CD4-positive, alpha-beta T cell (primary cell): Measurements from ENCODE around the gene PODXL. TPM values are rescaled to one million over a fixed set of nuclear protein-coding genes. Genes with fewer than 3 reads are reported as not detected.

Experiments used
- ATAC-seq: fragments of 200-7000 bp; cut with Tn5 transposase; one replicate; pipeline ENCODE4 v1.10.0; 2022; ENCODE audit warnings: mild to moderate bottlenecking; ENCODE audit not compliant: poor library complexity
- CTCF ChIA-PET: fragments of 350-600 bp; sonication (Branson Sonifier 250); formaldehyde crosslinking; loops from one replicate; lab custom pipeline; 2021; ENCODE audit warnings: antibody characterized with exemption, inconsistent platforms; lab: Charles Lee
- POLR2A ChIA-PET: fragments of 350-600 bp; sonication (Branson Sonifier 250); formaldehyde crosslinking; loops from one replicate; lab custom pipeline; 2021; ENCODE audit warnings: antibody characterized with exemption, inconsistent platforms; lab: Charles Lee
- DNase-seq, 14 experiments: peaks; one replicate each; pipeline ENCODE4 v3.0.0-alpha.2; 2013 to 2020; ENCODE audit warnings: mixed read lengths in 2 of 14
- H3K27ac ChIP-seq, 2 donors: one replicate each; pipeline versions ENCODE4 v1.5.1 to v1.7.0; 2013; ENCODE audit warnings: low read length in 2 of 2, low read depth in 1 of 2, mild to moderate bottlenecking in 1 of 2
- H3K27me3 ChIP-seq, 2 experiments: 1 replicate in 1 of 2; 2 replicates in 1 of 2; pipeline versions ENCODE4 v1.6.1 to v1.7.0; 2013; ENCODE audit warnings: low read length in 2 of 2, control low read depth in 1 of 2, mild to moderate bottlenecking in 1 of 2, moderate library complexity in 1 of 2; ENCODE audit not compliant: insufficient read depth in 2 of 2, control insufficient read depth in 1 of 2
- H3K36me3 ChIP-seq: one replicate; pipeline ENCODE4 v1.6.1; 2013; ENCODE audit warnings: low read length, control low read depth; ENCODE audit not compliant: insufficient read depth
- H3K4me1 ChIP-seq: one replicate; pipeline ENCODE4 v1.6.1; 2013; ENCODE audit warnings: low read length, control low read depth; ENCODE audit not compliant: insufficient read depth
- H3K4me3 ChIP-seq: one replicate; pipeline ENCODE4 v1.5.1; 2013; ENCODE audit warnings: mild to moderate bottlenecking, low read length, moderate library complexity
- H3K9me3 ChIP-seq, 2 experiments: 1 replicate in 1 of 2; 2 replicates in 1 of 2; pipeline versions ENCODE4 v1.6.1 to v1.7.0; 2013; ENCODE audit warnings: low read length in 2 of 2, mild to moderate bottlenecking in 2 of 2, control low read depth in 1 of 2, moderate library complexity in 1 of 2; ENCODE audit not compliant: control insufficient read depth in 1 of 2, insufficient read depth in 1 of 2
- H3K27ac Mint-ChIP-seq: one replicate; pipeline ENCODE4 v1.8.0; 2020; ENCODE audit warnings: mixed read lengths
- H3K27me3 Mint-ChIP-seq: one replicate; pipeline ENCODE4 v1.8.0; 2021; ENCODE audit warnings: mixed read lengths
- H3K36me3 Mint-ChIP-seq: one replicate; pipeline ENCODE4 v1.8.0; 2021; ENCODE audit warnings: low read depth, mixed read lengths
- H3K4me1 Mint-ChIP-seq: one replicate; pipeline ENCODE4 v1.8.0; 2021; ENCODE audit warnings: low read depth, mixed read lengths
- H3K4me3 Mint-ChIP-seq: one replicate; pipeline ENCODE4 v1.8.0; 2020; ENCODE audit warnings: mild to moderate bottlenecking, mixed read lengths
- H3K9me3 Mint-ChIP-seq: one replicate; pipeline ENCODE4 v1.8.0; 2020; ENCODE audit warnings: mixed read lengths
- CTCF ChIP-seq: fragments of 200-600 bp; IDR thresholded peaks from one replicate; pipeline ENCODE4 v1.8.0; 2022; ENCODE audit warnings: antibody characterized with exemption, mild to moderate bottlenecking
- intact Hi-C, 2 experiments: fragments of 100-400 bp; cut with DNase I in 1 of 2; cut with micrococcal nuclease in 1 of 2; formaldehyde crosslinking; loops; one replicate each; pipeline versions ENCODE4 v1.15.1 to v1.9.0; 2023 to 2025; cut with DNase I, micrococcal nuclease
- total RNA-seq, 174 experiments: library from RNA in 2 of 174; stranded (reverse) in 2 of 174; gene quantifications; one replicate each; pipeline ENCODE4 v1.2.3 and lab custom pipeline; 2021 to 2026

The PODXL gene
- total RNA-seq, 2 experiments from 2014 or later = 0.16 to 0.47 TPM

- CTCF ChIA-PET = no interaction called here
- Histone ChIP-seq H3K27me3 (no peaks in the 10 kb centered on the region), H3K4me3 (no peak overlapping the region), H3K27ac (no peak overlapping the region), H3K36me3 (no peaks in the 10 kb centered on the region), H3K4me1 (no peaks in the 10 kb centered on the region), H3K9me3 (no peaks in the 10 kb centered on the region)
- POLR2A ChIA-PET = no interaction called here
- H3K27me3 Mint-ChIP-seq = peaks cover 3% of the 10 kb centered on the region
- TF ChIP-seq CTCF = no peak
- H3K27ac Mint-ChIP-seq = no peak overlapping the region
- ATAC-seq (no peak), DNase-seq (no peak)
- intact Hi-C loops = no loop called here
- no peak overlapping the region for H3K4me3 Mint-ChIP-seq
- H3K36me3 Mint-ChIP-seq = no peaks in the 10 kb centered on the region
- no peaks in the 10 kb centered on the region for H3K9me3 Mint-ChIP-seq
- H3K4me1 Mint-ChIP-seq = no peaks in the 10 kb centered on the region
These were observed 12.4 kb downstream of the PODXL start for GRCh38 chr7:131544021-131544420.

- H3K27me3 Mint-ChIP-seq = no peaks in the 10 kb centered on the region
- CTCF ChIA-PET = no interaction called here
- H3K4me3 Mint-ChIP-seq = no peak overlapping the region
- no peak for DNase-seq
- H3K9me3 ChIP-seq = no peaks in the 10 kb centered on the region
- H3K27ac Mint-ChIP-seq = no peak overlapping the region
- H3K9me3 Mint-ChIP-seq = no peaks in the 10 kb centered on the region
- no peaks in the 10 kb centered on the region for H3K36me3 ChIP-seq
- no peak for TF ChIP-seq CTCF
- no peak overlapping the region for H3K4me3 ChIP-seq
- intact Hi-C loops = no loop called here
- H3K4me1 ChIP-seq = no peaks in the 10 kb centered on the region
- H3K27me3 ChIP-seq = no peaks in the 10 kb centered on the region
- ATAC-seq = no peak
- H3K36me3 Mint-ChIP-seq = no peaks in the 10 kb centered on the region
- no peak overlapping the region for H3K27ac ChIP-seq
- H3K4me1 Mint-ChIP-seq = no peaks in the 10 kb centered on the region
- POLR2A ChIA-PET = no interaction called here
These were observed 13.1 kb downstream of the PODXL start for GRCh38 chr7:131543298-131543697.

- Histone ChIP-seq H3K4me3 (no peak overlapping the region), H3K36me3 (no peaks in the 10 kb centered on the region), H3K4me1 (no peaks in the 10 kb centered on the region), H3K9me3 (no peaks in the 10 kb centered on the region), H3K27ac (no peak overlapping the region), H3K27me3 (no peaks in the 10 kb centered on the region)
- H3K27ac Mint-ChIP-seq = no peak overlapping the region
- no peak for DNase-seq
- TF ChIP-seq CTCF = no peak
- no peaks in the 10 kb centered on the region for H3K36me3 Mint-ChIP-seq
- ChIA-PET POLR2A (no interaction called here), CTCF (no interaction called here)
- ATAC-seq = no peak
- H3K9me3 Mint-ChIP-seq = no peaks in the 10 kb centered on the region
- no peak overlapping the region for H3K4me3 Mint-ChIP-seq
- intact Hi-C loops = no loop called here
- H3K4me1 Mint-ChIP-seq = no peaks in the 10 kb centered on the region
- no peaks in the 10 kb centered on the region for H3K27me3 Mint-ChIP-seq
These were observed 15.8 kb downstream of the PODXL start for GRCh38 chr7:131540491-131541162.
